VCaP (cell line): ENCODE measurements around the gene PSRC1.

ENCODE experiments used
- H3K27ac ChIP-seq: fragments of 450-650 bp; 2 replicates; pipeline ENCODE4 v1.5.1; 2017
- TF ChIP-seq, protein P1 (sequence below): fragments of 450-650 bp; conservative IDR thresholded peaks from 2 replicates; pipeline ENCODE4 v1.5.1; 2017; ENCODE audit warnings: mild to moderate bottlenecking, moderate library complexity

Gene PSRC1

DNA sequence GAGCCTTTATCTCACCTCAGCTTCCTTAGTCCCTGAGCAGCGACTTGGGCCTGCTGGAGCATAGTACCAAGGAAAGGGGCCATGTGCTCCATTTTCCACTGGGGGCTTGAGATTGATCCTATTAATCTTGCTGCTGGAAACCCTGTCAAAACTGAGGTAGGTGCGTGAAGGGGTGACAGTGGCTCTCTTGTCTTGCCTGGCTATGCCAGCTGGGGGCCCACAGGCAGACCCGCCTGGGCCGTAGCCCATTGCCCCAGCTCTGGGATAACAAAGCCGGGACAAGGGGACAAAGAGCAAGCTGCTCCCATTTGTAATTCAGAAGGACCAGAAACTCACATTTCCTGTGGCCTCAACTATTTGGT lies 43.9 kb downstream of the PSRC1 start:
- TF ChIP-seq, protein P1, sequence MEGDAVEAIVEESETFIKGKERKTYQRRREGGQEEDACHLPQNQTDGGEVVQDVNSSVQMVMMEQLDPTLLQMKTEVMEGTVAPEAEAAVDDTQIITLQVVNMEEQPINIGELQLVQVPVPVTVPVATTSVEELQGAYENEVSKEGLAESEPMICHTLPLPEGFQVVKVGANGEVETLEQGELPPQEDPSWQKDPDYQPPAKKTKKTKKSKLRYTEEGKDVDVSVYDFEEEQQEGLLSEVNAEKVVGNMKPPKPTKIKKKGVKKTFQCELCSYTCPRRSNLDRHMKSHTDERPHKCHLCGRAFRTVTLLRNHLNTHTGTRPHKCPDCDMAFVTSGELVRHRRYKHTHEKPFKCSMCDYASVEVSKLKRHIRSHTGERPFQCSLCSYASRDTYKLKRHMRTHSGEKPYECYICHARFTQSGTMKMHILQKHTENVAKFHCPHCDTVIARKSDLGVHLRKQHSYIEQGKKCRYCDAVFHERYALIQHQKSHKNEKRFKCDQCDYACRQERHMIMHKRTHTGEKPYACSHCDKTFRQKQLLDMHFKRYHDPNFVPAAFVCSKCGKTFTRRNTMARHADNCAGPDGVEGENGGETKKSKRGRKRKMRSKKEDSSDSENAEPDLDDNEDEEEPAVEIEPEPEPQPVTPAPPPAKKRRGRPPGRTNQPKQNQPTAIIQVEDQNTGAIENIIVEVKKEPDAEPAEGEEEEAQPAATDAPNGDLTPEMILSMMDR, result no peak
- H3K27ac ChIP-seq, result no peak overlapping the region

DNA sequence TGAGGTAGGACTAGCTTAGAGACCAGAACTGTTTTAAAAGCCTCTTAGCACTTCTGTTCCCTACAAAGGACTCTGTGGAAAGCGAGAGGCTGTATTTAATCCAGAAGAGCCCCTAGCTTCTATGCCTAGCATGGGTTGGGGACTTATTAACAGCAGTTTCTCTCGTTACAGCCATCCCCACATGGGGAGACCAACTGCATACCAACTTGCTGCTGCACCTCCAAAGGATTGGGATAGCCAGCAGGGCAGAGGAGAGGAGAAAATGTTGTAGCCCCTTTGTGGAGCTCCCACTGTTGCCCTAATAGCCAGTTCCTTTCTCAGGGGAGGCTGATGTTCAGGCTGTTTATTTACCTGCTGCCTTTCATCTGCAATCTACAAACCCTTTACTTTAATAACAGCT lies 44.6 kb downstream of the PSRC1 start:
- TF ChIP-seq, protein P1, result no peak
- no peak overlapping the region for H3K27ac ChIP-seq

DNA sequence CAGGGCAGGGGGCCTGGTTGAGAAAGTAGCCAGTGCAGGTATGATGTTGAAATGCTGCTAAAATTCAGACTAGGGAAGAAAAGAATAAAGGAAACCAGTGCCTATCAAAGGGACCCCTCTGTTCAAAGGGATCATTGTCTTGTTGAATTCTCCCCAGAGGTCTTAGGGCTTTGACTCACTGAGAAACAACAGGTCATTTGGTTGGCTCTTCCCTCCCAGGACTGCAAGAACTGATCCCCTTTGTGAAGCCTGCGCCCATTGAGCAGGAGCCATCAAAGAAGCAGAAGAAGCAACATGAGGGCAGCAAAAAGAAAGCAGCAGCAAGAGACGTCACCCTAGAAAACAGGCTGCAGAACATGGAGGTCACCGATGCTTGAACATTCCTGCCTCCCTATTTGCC lies 45.4 kb downstream of the PSRC1 start:
- TF ChIP-seq, protein P1, result no peak
- H3K27ac ChIP-seq, result no peak overlapping the region

DNA sequence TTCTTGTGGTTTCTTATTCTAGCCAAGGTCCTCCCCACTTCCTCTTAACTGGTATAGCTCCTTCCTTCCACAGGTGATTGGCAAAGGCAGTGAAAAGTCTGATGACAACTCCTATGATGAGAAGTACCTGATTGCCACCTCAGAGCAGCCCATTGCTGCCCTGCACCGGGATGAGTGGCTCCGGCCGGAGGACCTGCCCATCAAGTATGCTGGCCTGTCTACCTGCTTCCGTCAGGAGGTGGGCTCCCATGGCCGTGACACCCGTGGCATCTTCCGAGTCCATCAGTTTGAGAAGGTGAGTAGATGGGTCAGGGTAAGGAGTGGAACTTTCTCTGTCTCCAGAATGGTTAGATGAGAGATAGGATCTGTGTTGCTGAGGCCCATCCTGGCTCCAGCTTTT lies 47.8 kb downstream of the PSRC1 start:
- no peak overlapping the region for H3K27ac ChIP-seq
- TF ChIP-seq, protein P1, result no peak

DNA sequence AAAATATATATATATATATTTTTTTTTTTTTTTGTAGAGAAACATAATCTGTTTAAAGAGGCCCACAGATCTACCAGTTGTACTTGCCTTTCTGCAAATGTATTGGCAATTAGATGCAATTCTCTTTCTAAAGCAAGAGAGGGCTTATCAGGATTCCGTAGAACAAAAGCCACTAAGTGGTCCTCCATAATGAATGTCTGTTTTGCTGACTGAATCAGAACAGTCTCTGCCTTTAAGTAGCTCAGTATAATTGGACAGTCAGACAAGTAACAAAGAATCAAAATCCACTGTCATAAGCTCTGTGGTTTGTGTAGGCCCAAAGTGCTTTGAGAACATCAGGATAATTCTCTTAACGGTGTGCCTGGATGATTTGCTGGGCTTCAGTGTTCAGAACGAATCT lies 51.9 kb downstream of the PSRC1 start:
- TF ChIP-seq, protein P1, result no peak
- H3K27ac ChIP-seq, result no peak overlapping the region
